Measurements from ENCODE around the gene TOGARAM2.
A peak's percentile ranks its signal among the peaks of the same experiment; 100 is the strongest.

TOGARAM2 gene

DNA sequence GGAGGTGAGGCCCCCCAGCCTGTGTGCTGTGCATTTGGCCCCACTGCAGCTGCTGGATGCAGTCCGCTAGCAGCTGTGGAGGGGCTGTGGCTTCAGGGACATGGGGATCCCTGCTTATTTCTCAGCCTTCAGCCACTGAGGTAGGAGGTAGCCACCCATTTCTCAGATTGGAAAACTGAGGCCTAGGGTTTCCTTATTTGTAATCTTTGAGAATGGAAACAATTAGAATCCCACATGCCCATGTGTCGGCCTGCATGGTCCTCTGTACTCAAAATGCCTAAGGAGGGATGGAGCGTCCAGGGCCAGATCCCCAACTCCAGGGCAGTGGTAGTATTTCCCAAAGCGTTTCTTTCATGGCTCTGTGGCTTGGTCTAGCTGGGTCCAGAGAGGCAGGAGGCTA, 42.1 kb downstream of the TOGARAM2 start:
- DNase-seq, result no peak

DNA sequence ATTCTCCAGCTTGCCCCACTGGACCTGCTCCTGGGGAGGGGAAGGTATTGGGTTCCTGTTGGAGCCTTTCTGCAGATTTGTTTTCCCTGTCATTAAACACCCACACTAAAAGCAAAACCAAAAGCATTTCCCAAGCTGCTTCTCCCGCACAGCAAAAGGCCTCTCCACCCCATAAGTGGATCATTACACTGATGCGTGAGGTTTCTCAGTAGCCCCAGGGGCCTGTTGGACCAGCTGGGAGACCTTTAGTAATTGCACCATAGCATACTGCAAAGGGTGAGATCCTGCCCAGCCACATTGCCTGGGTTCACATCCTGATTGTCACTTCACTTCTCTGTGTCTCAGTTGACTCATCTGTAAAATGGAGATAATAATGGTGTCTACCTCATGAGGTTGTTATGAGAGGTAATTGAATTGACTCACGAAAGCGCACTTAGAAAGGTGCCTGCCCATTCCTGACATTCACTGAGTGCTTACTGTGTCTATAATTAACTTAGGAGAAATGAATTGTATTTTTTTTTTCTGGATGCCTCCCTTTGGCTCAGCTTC, 43.9 kb downstream of the TOGARAM2 start:
- no peak for DNase-seq

- DNase-seq, result no peak
These were observed 44.6 kb downstream of the TOGARAM2 start for GRCh38 chr2:29025711-29026110.

GRCh38 chr2:29031046-29031445, 49.9 kb downstream of the TOGARAM2 start:
- no peak for DNase-seq

DNA sequence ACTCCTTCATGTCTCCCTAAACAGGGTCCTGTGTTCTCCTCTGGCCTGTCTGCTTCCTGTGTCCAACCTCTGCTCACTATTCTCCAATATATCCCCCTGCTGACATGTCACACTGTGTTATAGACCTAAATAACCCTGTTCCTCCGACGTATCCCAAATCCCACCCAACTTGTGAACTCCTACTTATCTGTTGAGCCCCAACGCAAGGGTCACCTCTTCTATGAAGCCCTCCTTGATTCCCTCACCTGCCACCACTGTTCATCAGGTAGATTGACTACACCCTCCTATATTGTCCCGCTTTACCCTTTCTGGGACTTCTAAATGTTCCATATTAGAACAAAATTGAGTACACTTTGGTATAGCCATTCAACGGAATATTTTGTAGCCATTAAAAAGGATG, 51.1 kb downstream of the TOGARAM2 start:
- DNase-seq, result no peak

DNA sequence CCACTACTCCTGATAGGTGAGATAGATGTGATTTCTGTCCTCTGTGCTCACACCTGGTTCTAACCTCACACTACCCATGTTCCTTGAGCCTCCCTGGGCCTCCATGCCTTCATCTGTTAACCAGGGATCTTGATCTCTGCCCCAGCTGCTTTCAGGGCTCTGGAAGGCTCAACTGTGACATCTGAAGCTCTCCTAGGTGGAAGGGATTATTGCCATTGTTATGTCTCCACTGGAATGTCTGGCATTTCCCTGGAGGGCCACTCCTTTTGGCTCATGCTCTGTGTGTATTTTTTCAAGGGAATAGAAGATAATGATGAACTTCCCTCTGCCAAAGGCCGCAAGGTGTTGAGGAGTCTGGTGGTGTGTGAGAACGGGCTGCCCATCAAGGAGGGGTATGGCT, 52.1 kb downstream of the TOGARAM2 start:
- no peak for DNase-seq

DNA sequence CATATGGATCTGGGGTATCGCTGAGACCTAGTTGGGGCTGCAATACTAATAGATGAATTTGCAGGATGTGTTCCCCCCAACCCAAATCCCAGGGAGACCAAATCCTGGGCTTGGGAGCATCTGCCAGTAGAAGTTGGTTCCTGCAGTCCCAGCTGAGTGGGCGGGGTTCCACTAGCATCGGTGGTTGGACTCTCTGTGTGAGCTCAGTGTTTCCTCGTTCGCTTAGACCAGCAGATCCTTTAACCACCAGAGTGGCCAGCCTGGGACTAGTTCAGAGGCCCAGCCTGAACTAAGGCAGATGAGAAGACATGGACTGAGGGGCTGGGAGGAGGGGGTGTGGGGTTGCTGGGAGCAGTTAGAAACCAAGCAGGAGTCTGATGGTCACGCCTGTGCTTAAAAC, 52.6 kb downstream of the TOGARAM2 start:
- no peak for DNase-seq

DNA sequence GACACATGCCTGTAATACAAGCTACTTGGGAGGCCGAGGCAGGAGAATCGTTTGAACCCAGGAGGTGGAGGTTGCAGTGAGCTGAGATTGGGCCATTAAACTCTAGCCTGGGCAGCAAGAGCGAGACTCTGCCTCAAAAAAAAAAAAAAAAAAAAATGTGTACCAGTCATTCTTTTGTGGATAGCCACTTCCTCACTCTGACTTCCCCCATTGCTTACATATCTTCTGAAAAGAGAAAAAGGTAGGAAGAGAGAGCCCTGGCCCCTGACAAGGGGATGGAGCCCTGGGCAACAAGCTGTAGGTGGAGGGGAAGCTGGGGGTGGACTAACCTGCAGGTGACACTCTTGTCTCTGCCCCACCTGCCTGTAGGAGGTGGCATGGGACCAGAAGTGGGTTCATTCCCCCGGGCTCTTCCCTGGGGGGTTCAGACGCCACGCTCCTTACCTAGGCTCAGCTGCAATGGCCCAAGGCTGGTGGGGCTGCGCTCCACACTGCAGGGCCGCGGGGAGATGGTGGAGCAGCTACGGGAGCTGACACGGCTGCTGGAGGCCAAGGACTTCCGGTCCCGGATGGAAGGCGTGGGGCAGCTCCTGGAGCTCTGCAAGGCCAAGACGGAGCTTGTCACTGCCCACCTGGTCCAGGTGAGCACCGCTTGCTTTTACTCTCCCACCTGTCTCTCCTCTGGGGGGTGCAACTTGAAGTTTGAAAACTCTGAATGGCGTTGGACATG, 54.1 kb downstream of the TOGARAM2 start:
- DNase-seq, result no peak

GRCh38 chr2:29039718-29040480, 58.8 kb downstream of the TOGARAM2 start:
- DNase-seq, result no peak

DNA sequence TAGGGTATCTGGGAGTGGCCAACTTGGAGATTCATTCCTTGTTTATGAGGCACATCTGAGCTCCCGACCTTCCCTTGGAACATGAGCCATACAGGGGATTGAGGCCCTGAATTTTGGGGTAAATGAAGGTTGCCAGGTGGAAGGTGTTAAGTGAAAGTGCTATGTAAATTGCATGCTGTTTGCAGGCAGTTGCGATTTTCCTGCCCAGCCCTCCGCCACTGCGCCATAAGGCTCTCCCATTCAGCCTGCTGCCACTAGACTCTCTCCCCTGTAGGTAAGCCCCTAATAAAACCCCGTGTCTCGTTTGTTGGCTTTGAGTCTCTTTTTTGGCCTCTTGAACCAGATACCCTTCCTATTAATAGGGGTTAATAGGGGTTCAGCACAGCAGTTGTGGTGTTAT, 59.5 kb downstream of the TOGARAM2 start:
- no peak for DNase-seq

GRCh38 chr2:29041161-29041660, 60.1 kb downstream of the TOGARAM2 start:
- DNase-seq, result no peak

DNA sequence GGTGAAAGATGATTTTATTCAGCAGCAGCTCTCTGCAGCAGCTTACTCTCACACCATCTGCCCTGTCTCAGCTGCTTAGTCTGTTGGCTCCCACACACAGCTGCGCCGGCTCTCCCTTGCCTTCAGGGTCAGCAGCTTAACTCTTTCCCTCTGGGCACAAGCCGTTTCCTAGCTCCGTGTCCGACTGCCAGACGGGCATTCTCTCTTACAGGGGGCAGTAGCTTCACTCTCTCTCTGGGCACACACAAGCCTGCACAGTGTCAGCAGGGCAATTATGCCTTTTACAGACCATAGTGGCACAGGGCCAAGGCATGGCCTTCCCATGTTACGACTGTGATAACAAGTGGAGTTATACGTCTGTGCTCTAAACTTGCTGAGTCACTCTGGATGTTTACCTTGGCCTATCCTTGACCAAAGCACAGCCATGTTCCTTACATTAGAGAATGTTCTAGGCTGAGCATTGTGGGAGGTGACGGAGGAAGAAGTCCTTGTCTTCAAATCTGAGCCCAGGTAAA, 61.5 kb downstream of the TOGARAM2 start:
- no peak for DNase-seq

- DNase-seq, result no peak
These were observed 63.4 kb downstream of the TOGARAM2 start for GRCh38 chr2:29044459-29044858.

- no peak for DNase-seq
These were observed 65.2 kb downstream of the TOGARAM2 start for GRCh38 chr2:29046321-29046720.

GRCh38 chr2:29047083-29047845, 66.2 kb downstream of the TOGARAM2 start:
- DNase-seq, result no peak

- DNase-seq, result peak; percentile 91 to 92
These were observed 69.5 kb downstream of the TOGARAM2 start for GRCh38 chr2:29050591-29050990.

GRCh38 chr2:29051730-29052129, 70.6 kb downstream of the TOGARAM2 start:
- no peak for DNase-seq

- DNase-seq, result no peak
These were observed 71.7 kb downstream of the TOGARAM2 start for GRCh38 chr2:29052807-29053206.

- DNase-seq, result no peak
These were observed 72.1 kb downstream of the TOGARAM2 start for GRCh38 chr2:29053223-29053622.

- DNase-seq, result no peak
These were observed 72.7 kb downstream of the TOGARAM2 start for GRCh38 chr2:29053670-29054400.

GRCh38 chr2:29054430-29054829, 73.3 kb downstream of the TOGARAM2 start:
- DNase-seq, result no peak

- no peak for DNase-seq
These were observed 74.5 kb downstream of the TOGARAM2 start for GRCh38 chr2:29055601-29056000.
